GM21619 (cell line): ENCODE measurements around the gene MS4A6A.
"Not testable (repeated sequence)": the region's sequence is repeated elsewhere in the genome, so short reads cannot be mapped to it uniquely, and the experiment has no call there.

Experiments used
- ATAC-seq: cut with Tn5 transposase; IDR thresholded peaks from one replicate; pipeline ENCODE4 v1.9.1; 2021; ENCODE audit not compliant: unreplicated experiment

MS4A6A gene

GRCh38 chr11:60184824-60185511, 2.1 kb upstream of the MS4A6A start:
- no peak for ATAC-seq

GRCh38 chr11:60183591-60184205, 815 bp upstream of the MS4A6A start:
- no peak for ATAC-seq

- ATAC-seq = peak; percentile 62
Observed at GRCh38 chr11:60175860-60176275, 7.0 kb downstream of the MS4A6A start.

- ATAC-seq = no peak
Observed at GRCh38 chr11:60172011-60172410, 10.9 kb downstream of the MS4A6A start.

- no peak for ATAC-seq
Observed at GRCh38 chr11:60170566-60170965, 12.3 kb downstream of the MS4A6A start.

GRCh38 chr11:60169264-60169915, 13.5 kb downstream of the MS4A6A start:
- ATAC-seq = no peak

- ATAC-seq = no peak
Observed at GRCh38 chr11:60168306-60168705, 14.6 kb downstream of the MS4A6A start.

- no peak for ATAC-seq
Observed at GRCh38 chr11:60165951-60166350, 16.9 kb downstream of the MS4A6A start.

GRCh38 chr11:60165538-60165937, 17.3 kb downstream of the MS4A6A start:
- ATAC-seq = no peak

- no peak for ATAC-seq
Observed at GRCh38 chr11:60164550-60165075, 18.3 kb downstream of the MS4A6A start.

GRCh38 chr11:60161766-60162165, 21.1 kb downstream of the MS4A6A start:
- ATAC-seq = no peak

GRCh38 chr11:60161107-60161506, 21.8 kb downstream of the MS4A6A start:
- no peak for ATAC-seq

- no peak for ATAC-seq
Observed at GRCh38 chr11:60159868-60160267, 23.0 kb downstream of the MS4A6A start.

GRCh38 chr11:60159284-60159683, 23.6 kb downstream of the MS4A6A start:
- ATAC-seq = no peak

- ATAC-seq = no peak
Observed at GRCh38 chr11:60158636-60159035, 24.2 kb downstream of the MS4A6A start.

GRCh38 chr11:60155931-60156330, 27.0 kb downstream of the MS4A6A start:
- no peak for ATAC-seq

GRCh38 chr11:60152727-60153126, 30.2 kb downstream of the MS4A6A start:
- ATAC-seq = not testable (repeated sequence)

GRCh38 chr11:60150279-60150678, 32.6 kb downstream of the MS4A6A start:
- ATAC-seq = no peak

- ATAC-seq = no peak
Observed at GRCh38 chr11:60145677-60146076, 37.2 kb downstream of the MS4A6A start.

- no peak for ATAC-seq
Observed at GRCh38 chr11:60143768-60144167, 39.1 kb downstream of the MS4A6A start.

GRCh38 chr11:60133917-60134316, 49.0 kb downstream of the MS4A6A start:
- ATAC-seq = no peak

GRCh38 chr11:60131912-60132311, 51.0 kb downstream of the MS4A6A start:
- ATAC-seq = no peak
